ENCODE data around the gene GNAT2.

GRCh38 chr1:109570414-109570813 is 49.0 kb downstream of the GNAT2 start:
- TF ChIP-seq EZH2 (IDR thresholded peaks at IDR 0.05; ENCODE audit: low read depth), result no peak
- TF ChIP-seq CTCF (conservative IDR thresholded peaks at IDR 0.05), result no peak

All from PC-9 (cell line).